ENCODE measurements around the gene RUBCN.
"Not testable (repeated sequence)": the region's sequence is repeated elsewhere in the genome, so short reads cannot be mapped to it uniquely, and the experiment has no call there.

DNA sequence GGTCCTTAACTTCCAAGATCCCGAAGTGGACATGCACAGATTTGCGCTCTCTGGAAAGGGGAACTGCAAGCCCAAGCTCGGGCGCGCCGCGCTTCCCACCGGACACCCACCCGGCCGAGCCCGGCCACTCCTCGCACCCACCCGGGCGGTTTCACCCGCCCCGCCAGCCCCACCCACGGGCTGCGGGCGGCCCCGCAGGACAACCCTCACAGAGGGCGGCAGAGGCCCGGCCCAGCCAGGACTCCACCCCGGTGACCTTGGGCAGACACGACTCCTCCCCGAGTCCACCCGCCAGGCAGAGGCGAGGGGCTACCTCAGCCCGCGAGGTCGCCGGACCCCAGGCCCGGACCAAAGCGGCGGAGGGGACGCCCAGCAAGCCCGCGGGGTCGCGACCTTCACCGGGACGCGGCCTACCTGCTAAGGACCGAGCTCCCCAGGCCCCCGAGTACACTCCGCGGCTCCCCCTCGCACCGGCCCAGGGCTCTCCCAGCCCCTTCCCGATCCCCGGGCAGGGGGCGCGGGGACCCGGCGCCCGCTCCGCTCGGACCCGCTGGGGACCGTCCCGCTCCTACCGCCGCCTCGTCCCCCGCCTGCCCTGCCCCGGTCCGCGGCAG is 109.4 kb downstream of the RUBCN start:
- TF ChIP-seq, protein P1, sequence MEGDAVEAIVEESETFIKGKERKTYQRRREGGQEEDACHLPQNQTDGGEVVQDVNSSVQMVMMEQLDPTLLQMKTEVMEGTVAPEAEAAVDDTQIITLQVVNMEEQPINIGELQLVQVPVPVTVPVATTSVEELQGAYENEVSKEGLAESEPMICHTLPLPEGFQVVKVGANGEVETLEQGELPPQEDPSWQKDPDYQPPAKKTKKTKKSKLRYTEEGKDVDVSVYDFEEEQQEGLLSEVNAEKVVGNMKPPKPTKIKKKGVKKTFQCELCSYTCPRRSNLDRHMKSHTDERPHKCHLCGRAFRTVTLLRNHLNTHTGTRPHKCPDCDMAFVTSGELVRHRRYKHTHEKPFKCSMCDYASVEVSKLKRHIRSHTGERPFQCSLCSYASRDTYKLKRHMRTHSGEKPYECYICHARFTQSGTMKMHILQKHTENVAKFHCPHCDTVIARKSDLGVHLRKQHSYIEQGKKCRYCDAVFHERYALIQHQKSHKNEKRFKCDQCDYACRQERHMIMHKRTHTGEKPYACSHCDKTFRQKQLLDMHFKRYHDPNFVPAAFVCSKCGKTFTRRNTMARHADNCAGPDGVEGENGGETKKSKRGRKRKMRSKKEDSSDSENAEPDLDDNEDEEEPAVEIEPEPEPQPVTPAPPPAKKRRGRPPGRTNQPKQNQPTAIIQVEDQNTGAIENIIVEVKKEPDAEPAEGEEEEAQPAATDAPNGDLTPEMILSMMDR (conservative IDR thresholded peaks at IDR 0.05; ENCODE audit: low read length), result not testable (repeated sequence)
- TF ChIP-seq EZH2phosphoT487 (IDR thresholded peaks at IDR 0.05; ENCODE audit: borderline replicate concordance, low read depth, low read length), result not testable (repeated sequence)
